ENCODE data around the gene LGALS7B. TPM values are rescaled to one million over a fixed set of nuclear protein-coding genes. Genes with fewer than 3 reads are reported as not detected.

LGALS7B gene
- total and polyA plus RNA-seq, 2 donors (not counting 1 experiment from before 2014, with no cell fraction given), result not detected

GRCh38 chr19:38742296-38742695, 46.7 kb upstream of the LGALS7B start:
- no peak for DNase-seq
- WGBS (ENCODE audit: insufficient coverage), result 100% methylated on average over 8 of the region's 9 CpGs

GRCh38 chr19:38742906-38743305, 46.1 kb upstream of the LGALS7B start:
- Histone ChIP-seq H3K9ac (ENCODE audit: low read length) (no peak overlapping the region), H3K79me2 (ENCODE audit: control insufficient read depth, insufficient read depth, low read length) (no peaks in the 10 kb centered on the region), H3K36me3 (replicated peaks in 1 of 2; ENCODE audit: control extremely low read depth in 1 of 2, control insufficient read depth in 1 of 2, extremely low read depth in 1 of 2, insufficient read depth in 2 of 2, low read length in 1 of 2) (no peaks in the 10 kb centered on the region), H3K4me1 (ENCODE audit: control insufficient read depth in 2 of 2, insufficient read depth in 2 of 2, low read length in 2 of 2) (peaks cover 0 to 8% of the 10 kb centered on the region in 2 donors), H3K27ac (ENCODE audit: low read length in 2 of 2) (no peak overlapping the region), H4K20me1 (ENCODE audit: control insufficient read depth, insufficient read depth, low read length, poor library complexity, severe bottlenecking) (no peaks in the 10 kb centered on the region), H3K9me3 (ENCODE audit: control extremely low read depth in 1 of 3, control insufficient read depth in 2 of 3, insufficient read depth in 1 of 3, low read length in 2 of 3) (peaks cover 0 to 8% (median 0%) of the 10 kb centered on the region in 3 donors), H2AFZ (ENCODE audit: insufficient read depth, low read depth, low read length, poor library complexity, severe bottlenecking) (no peak overlapping the region), H3K27me3 (replicated peaks in 1 of 4; ENCODE audit: control extremely low read depth in 1 of 4, control insufficient read depth in 3 of 4, insufficient read depth in 4 of 4, low read length in 3 of 4) (no peaks in the 10 kb centered on the region), H3K4me3 (ENCODE audit: control extremely low read depth in 1 of 5, extremely low read depth in 1 of 5, insufficient read depth in 1 of 5, low read depth in 2 of 5, low read length in 4 of 5) (no peak overlapping the region), H3K4me2 (replicated peaks; ENCODE audit: low read depth, low read length, poor library complexity, severe bottlenecking) (no peak overlapping the region)
- WGBS (ENCODE audit: insufficient coverage), result 90% methylated on average over 6 of the region's 6 CpGs
- TF ChIP-seq EZH2 (IDR thresholded peaks at IDR 0.05; ENCODE audit: borderline replicate concordance, insufficient read depth, low read depth, low read length, poor library complexity, severe bottlenecking) (no peak), CTCF (IDR thresholded peaks at IDR 0.05) (no peak)
- peaks cover 9% of the 10 kb centered on the region for H3K4me1 Mint-ChIP-seq
- H3K27ac Mint-ChIP-seq, result no peak overlapping the region
- DNase-seq (no peak), ATAC-seq (ENCODE audit: low read depth) (no peak)
- POLR2A ChIA-PET, result interaction anchor here (0.6 to 0.7 kb wide), 2 partner anchors 68 to 353 kb away, joined by 3 to 7 read pairs; no protein-coding TSS in a partner anchor
- H3K4me3 Mint-ChIP-seq, result no peak overlapping the region
- H3K27me3 Mint-ChIP-seq, result no peaks in the 10 kb centered on the region
- intact Hi-C loops (cut with micrococcal nuclease), result no loop called here
- CTCF ChIA-PET, result no interaction called here
- H3K9me3 Mint-ChIP-seq (ENCODE audit: insufficient read depth), result no peaks in the 10 kb centered on the region

More at GRCh38 chr19:38742296-38742695, 46.7 kb upstream of the LGALS7B start:
- intact Hi-C loops (cut with micrococcal nuclease), result no loop called here
- no peak overlapping the region for H2AFZ ChIP-seq (ENCODE audit: insufficient read depth, low read depth, low read length, poor library complexity, severe bottlenecking)
- H3K4me2 ChIP-seq (replicated peaks; ENCODE audit: low read depth, low read length, poor library complexity, severe bottlenecking), result no peak overlapping the region
- H3K4me3 Mint-ChIP-seq, result no peak overlapping the region
- no peak overlapping the region for H3K27ac ChIP-seq (ENCODE audit: low read length in 2 of 2)
- peaks cover 4 to 14% of the 10 kb centered on the region in 2 donors for H3K4me1 ChIP-seq (ENCODE audit: control insufficient read depth in 2 of 2, insufficient read depth in 2 of 2, low read length in 2 of 2)
- no peak for TF ChIP-seq EZH2 (IDR thresholded peaks at IDR 0.05; ENCODE audit: borderline replicate concordance, insufficient read depth, low read depth, low read length, poor library complexity, severe bottlenecking)
- TF ChIP-seq CTCF (IDR thresholded peaks at IDR 0.05), result no peak
- no peak overlapping the region for H3K9ac ChIP-seq (ENCODE audit: low read length)
- peaks cover 14% of the 10 kb centered on the region for H3K4me1 Mint-ChIP-seq
- peaks cover 0 to 8% (median 0%) of the 10 kb centered on the region in 3 donors for H3K9me3 ChIP-seq (ENCODE audit: control extremely low read depth in 1 of 3, control insufficient read depth in 2 of 3, insufficient read depth in 1 of 3, low read length in 2 of 3)
- ChIA-PET POLR2A (interaction anchor here (0.6 to 0.9 kb wide), 3 partner anchors 27 to 352 kb away, joined by 3 to 7 read pairs (median 3); no protein-coding TSS in a partner anchor), CTCF (no interaction called here)
- no peak overlapping the region for H3K27ac Mint-ChIP-seq
- no peaks in the 10 kb centered on the region for H3K27me3 ChIP-seq (replicated peaks in 1 of 4; ENCODE audit: control extremely low read depth in 1 of 4, control insufficient read depth in 3 of 4, insufficient read depth in 4 of 4, low read length in 3 of 4)
- no peaks in the 10 kb centered on the region for H3K79me2 ChIP-seq (ENCODE audit: control insufficient read depth, insufficient read depth, low read length)
- no peaks in the 10 kb centered on the region for H3K36me3 ChIP-seq (replicated peaks in 1 of 2; ENCODE audit: control extremely low read depth in 1 of 2, control insufficient read depth in 1 of 2, extremely low read depth in 1 of 2, insufficient read depth in 2 of 2, low read length in 1 of 2)
- H3K9me3 Mint-ChIP-seq (ENCODE audit: insufficient read depth), result no peaks in the 10 kb centered on the region
- no peaks in the 10 kb centered on the region for H3K27me3 Mint-ChIP-seq
- no peak for ATAC-seq (ENCODE audit: low read depth)
- no peak overlapping the region for H3K4me3 ChIP-seq (ENCODE audit: control extremely low read depth in 1 of 5, extremely low read depth in 1 of 5, insufficient read depth in 1 of 5, low read depth in 2 of 5, low read length in 4 of 5)
- H4K20me1 ChIP-seq (ENCODE audit: control insufficient read depth, insufficient read depth, low read length, poor library complexity, severe bottlenecking), result no peaks in the 10 kb centered on the region

Measured in B cell (primary cell).